B cell (primary cell): ENCODE measurements around the gene ABCC3. TPM values are rescaled to one million over a fixed set of nuclear protein-coding genes. Genes with fewer than 3 reads are reported as not detected.

Source experiments
- ATAC-seq: fragments of 200-7000 bp; cut with Tn5 transposase; one replicate; pipeline ENCODE4 v1.10.0; 2021; ENCODE audit warnings: low read depth, mild to moderate bottlenecking, moderate number of reproducible peaks, moderate library complexity
- CTCF ChIA-PET: fragments of 350-600 bp; sonication (Branson Sonifier 250); formaldehyde crosslinking; loops from one replicate; lab custom pipeline; 2021; ENCODE audit warnings: antibody characterized with exemption, inconsistent platforms; lab: Charles Lee
- POLR2A ChIA-PET: fragments of 350-600 bp; sonication (Branson Sonifier 250); formaldehyde crosslinking; loops from one replicate; lab custom pipeline; 2021; ENCODE audit warnings: antibody characterized with exemption; lab: Charles Lee
- DNase-seq: peaks from one replicate; pipeline ENCODE4 v3.0.0; 2013
- H2AFZ ChIP-seq: 2 replicates; pipeline ENCODE4 v1.6.1; 2012; ENCODE audit warnings: mild to moderate bottlenecking, low read depth, low read length; ENCODE audit not compliant: insufficient read depth, poor library complexity, severe bottlenecking
- H3K27ac ChIP-seq, 2 donors: 1 replicate in 1 of 2; 2 replicates in 1 of 2; pipeline ENCODE4 v1.5.1; 2012 to 2013; ENCODE audit warnings: low read length in 2 of 2, mild to moderate bottlenecking in 2 of 2, moderate library complexity in 1 of 2
- H3K27me3 ChIP-seq, 4 experiments: fragments of 200-600 bp in 1 of 4; sonication (generic) in 1 of 4; replicated peaks in 1 of 4; 1 replicate in 2 of 4; 2 replicates in 2 of 4; pipeline versions ENCODE4 v1.6.1 to v1.7.0; 2013 to 2016; ENCODE audit warnings: low read length in 3 of 4, mild to moderate bottlenecking in 2 of 4, mixed read lengths in 1 of 4, moderate library complexity in 1 of 4; ENCODE audit not compliant: insufficient read depth in 4 of 4, control insufficient read depth in 3 of 4; ENCODE audit errors: control extremely low read depth in 1 of 4
- H3K36me3 ChIP-seq, 2 experiments: replicated peaks in 1 of 2; 1 replicate in 1 of 2; 2 replicates in 1 of 2; pipeline versions ENCODE4 v1.6.1 to v1.7.1; 2013; ENCODE audit warnings: low read length in 1 of 2; ENCODE audit not compliant: insufficient read depth in 2 of 2, control insufficient read depth in 1 of 2; ENCODE audit errors: control extremely low read depth in 1 of 2, extremely low read depth in 1 of 2
- H3K4me1 ChIP-seq, 2 donors: fragments of 200-600 bp in 1 of 2; sonication (generic) in 1 of 2; 1 replicate in 1 of 2; 2 replicates in 1 of 2; pipeline versions ENCODE4 v1.5.1 to v1.6.1; 2013 to 2017; ENCODE audit warnings: low read length in 2 of 2; ENCODE audit not compliant: control insufficient read depth in 2 of 2, insufficient read depth in 2 of 2
- H3K4me2 ChIP-seq: replicated peaks from 2 replicates; pipeline ENCODE3; 2012; ENCODE audit warnings: mild to moderate bottlenecking, low read depth, low read length; ENCODE audit not compliant: poor library complexity, severe bottlenecking
- H3K4me3 ChIP-seq, 5 experiments: fragments of 200-600 bp in 1 of 5; sonication (generic) in 1 of 5; 1 replicate in 3 of 5; 2 replicates in 2 of 5; pipeline versions ENCODE4 v1.5.1 to v1.7.0; 2011 to 2016; ENCODE audit warnings: low read length in 4 of 5, mild to moderate bottlenecking in 4 of 5, low read depth in 2 of 5, control low read depth in 1 of 5, moderate library complexity in 1 of 5; ENCODE audit not compliant: insufficient read depth in 1 of 5; ENCODE audit errors: control extremely low read depth in 1 of 5, extremely low read depth in 1 of 5
- H3K79me2 ChIP-seq: fragments of 200-600 bp; sonication (generic); one replicate; pipeline ENCODE4 v1.6.0; 2016; ENCODE audit warnings: low read length; ENCODE audit not compliant: control insufficient read depth, insufficient read depth
- H3K9ac ChIP-seq: fragments of 200-600 bp; sonication (generic); 2 replicates; pipeline ENCODE4 v1.6.1; 2017; ENCODE audit warnings: mild to moderate bottlenecking, low read length, moderate library complexity
- H3K9me3 ChIP-seq, 3 donors: one replicate each; pipeline versions ENCODE4 v1.6.1 to v1.7.1; 2013; ENCODE audit warnings: low read length in 2 of 3; ENCODE audit not compliant: control insufficient read depth in 2 of 3, insufficient read depth in 1 of 3; ENCODE audit errors: control extremely low read depth in 1 of 3
- H4K20me1 ChIP-seq: 2 replicates; pipeline ENCODE4 v1.6.0; 2012; ENCODE audit warnings: mild to moderate bottlenecking, low read length; ENCODE audit not compliant: insufficient read depth, control insufficient read depth, poor library complexity, severe bottlenecking
- H3K27ac Mint-ChIP-seq: one replicate; pipeline ENCODE4 v1.8.0; 2021; ENCODE audit warnings: mixed read lengths
- H3K27me3 Mint-ChIP-seq: one replicate; pipeline ENCODE4 v1.8.0; 2021; ENCODE audit warnings: mixed read lengths
- H3K4me1 Mint-ChIP-seq: one replicate; pipeline ENCODE4 v1.8.0; 2021; ENCODE audit warnings: mixed read lengths
- H3K4me3 Mint-ChIP-seq: one replicate; pipeline ENCODE4 v1.8.0; 2021; ENCODE audit warnings: mixed read lengths
- H3K9me3 Mint-ChIP-seq: one replicate; pipeline ENCODE4 v1.8.0; 2022; ENCODE audit warnings: mixed read lengths; ENCODE audit not compliant: insufficient read depth
- EZH2 ChIP-seq: IDR thresholded peaks from 2 replicates; pipeline ENCODE4 v1.6.1; 2012; ENCODE audit warnings: borderline replicate concordance, low read depth, mild to moderate bottlenecking, moderate library complexity, low read length; ENCODE audit not compliant: insufficient read depth, poor library complexity, severe bottlenecking
- WGBS: methylation state at CpG from one replicate; pipeline ENCODE4 v1.1.5; 2013; ENCODE audit warnings: missing lambda C conversion rate; ENCODE audit not compliant: insufficient coverage; 5-methylcytosine and 5-hydroxymethylcytosine counted together
- intact Hi-C: fragments of 100-400 bp; cut with micrococcal nuclease; formaldehyde crosslinking; loops from one replicate; pipeline ENCODE4 v1.10.0; 2022
- polyA plus RNA-seq: library from polyadenylated mRNA; depleted of rRNA; stranded (reverse); fragments of >200 nt; gene quantifications from 2 replicates; pipeline ENCODE4 v1.2.3, GENCODE V29; 2012
- total RNA-seq, 2 donors: library from RNA; stranded (reverse); fragments of 120-200 nt in 1 of 2; gene quantifications; 1 replicate in 1 of 2; 2 replicates in 1 of 2; pipeline versions ENCODE4 v1.2.3 to v1.2.4, GENCODE V29; 2013 to 2022
- TF ChIP-seq, protein P1 (sequence below): fragments of 200-600 bp; IDR thresholded peaks from one replicate; pipeline ENCODE4 v1.8.0; 2022; ENCODE audit warnings: antibody characterized with exemption, mild to moderate bottlenecking

Gene ABCC3
- total and polyA plus RNA-seq, 2 donors (not counting 1 experiment from before 2014, with no cell fraction given): 0.05 to 0.60 TPM

- H3K4me2 ChIP-seq: no peak overlapping the region
- Mint-ChIP-seq H3K27me3 (peaks cover 23% of the 10 kb centered on the region), H3K27ac (no peak overlapping the region), H3K4me3 (no peak overlapping the region), H3K9me3 (no peaks in the 10 kb centered on the region), H3K4me1 (peaks cover 5% of the 10 kb centered on the region)
- 71% methylated on average over 4 of the region's 11 CpGs for WGBS
- H3K9ac ChIP-seq: no peak overlapping the region
- H3K4me1 ChIP-seq: no peaks in the 10 kb centered on the region
- no peak overlapping the region for H3K4me3 ChIP-seq
- H4K20me1 ChIP-seq: no peaks in the 10 kb centered on the region
- ChIA-PET POLR2A (no interaction called here), CTCF (no interaction called here)
- H3K27me3 ChIP-seq: peaks cover 0 to 28% (median 3%) of the 10 kb centered on the region in 4 experiments
- TF ChIP-seq EZH2: no peak
- TF ChIP-seq, protein P1, sequence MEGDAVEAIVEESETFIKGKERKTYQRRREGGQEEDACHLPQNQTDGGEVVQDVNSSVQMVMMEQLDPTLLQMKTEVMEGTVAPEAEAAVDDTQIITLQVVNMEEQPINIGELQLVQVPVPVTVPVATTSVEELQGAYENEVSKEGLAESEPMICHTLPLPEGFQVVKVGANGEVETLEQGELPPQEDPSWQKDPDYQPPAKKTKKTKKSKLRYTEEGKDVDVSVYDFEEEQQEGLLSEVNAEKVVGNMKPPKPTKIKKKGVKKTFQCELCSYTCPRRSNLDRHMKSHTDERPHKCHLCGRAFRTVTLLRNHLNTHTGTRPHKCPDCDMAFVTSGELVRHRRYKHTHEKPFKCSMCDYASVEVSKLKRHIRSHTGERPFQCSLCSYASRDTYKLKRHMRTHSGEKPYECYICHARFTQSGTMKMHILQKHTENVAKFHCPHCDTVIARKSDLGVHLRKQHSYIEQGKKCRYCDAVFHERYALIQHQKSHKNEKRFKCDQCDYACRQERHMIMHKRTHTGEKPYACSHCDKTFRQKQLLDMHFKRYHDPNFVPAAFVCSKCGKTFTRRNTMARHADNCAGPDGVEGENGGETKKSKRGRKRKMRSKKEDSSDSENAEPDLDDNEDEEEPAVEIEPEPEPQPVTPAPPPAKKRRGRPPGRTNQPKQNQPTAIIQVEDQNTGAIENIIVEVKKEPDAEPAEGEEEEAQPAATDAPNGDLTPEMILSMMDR: no peak
- H3K36me3 ChIP-seq: no peaks in the 10 kb centered on the region
- no peak for DNase-seq
- H3K79me2 ChIP-seq: no peaks in the 10 kb centered on the region
- no peak overlapping the region for H2AFZ ChIP-seq
- intact Hi-C loops: no loop called here
- no peaks in the 10 kb centered on the region for H3K9me3 ChIP-seq
- no peak overlapping the region for H3K27ac ChIP-seq
- ATAC-seq: no peak
Measured at GRCh38 chr17:50618941-50619340, 15.7 kb upstream of the ABCC3 start.

GRCh38 chr17:50619489-50619888, 15.2 kb upstream of the ABCC3 start:
- Mint-ChIP-seq H3K27ac (no peak overlapping the region), H3K4me3 (no peak overlapping the region), H3K9me3 (no peaks in the 10 kb centered on the region), H3K4me1 (no peaks in the 10 kb centered on the region), H3K27me3 (peaks cover 20% of the 10 kb centered on the region)
- intact Hi-C loops: no loop called here
- Histone ChIP-seq H3K27ac (no peak overlapping the region), H3K4me1 (no peaks in the 10 kb centered on the region), H3K27me3 (peaks cover 0 to 27% (median 3%) of the 10 kb centered on the region in 4 experiments), H3K36me3 (no peaks in the 10 kb centered on the region), H3K9me3 (no peaks in the 10 kb centered on the region), H4K20me1 (no peaks in the 10 kb centered on the region), H2AFZ (no peak overlapping the region), H3K9ac (no peak overlapping the region), H3K4me2 (no peak overlapping the region), H3K79me2 (no peaks in the 10 kb centered on the region), H3K4me3 (no peak overlapping the region)
- 61% methylated on average over 4 of the region's 7 CpGs for WGBS
- POLR2A ChIA-PET: no interaction called here
- DNase-seq (no peak), ATAC-seq (no peak)
- CTCF ChIA-PET: interaction anchor here (0.6 kb wide), 2 partner anchors 27 to 67 kb away, joined by 3 to 5 read pairs; no protein-coding TSS in a partner anchor
- TF ChIP-seq, protein P1: no peak
- TF ChIP-seq EZH2: no peak
